EL (cell line): ENCODE measurements around the gene PCDH9.

Source experiments
- DNase-seq: peaks from one replicate; pipeline ENCODE4 v3.0.0-alpha.2; 2016

Gene PCDH9

GRCh38 chr13:67015976-67016600 lies 214.0 kb downstream of the PCDH9 start:
- no peak for DNase-seq

- DNase-seq, result no peak
Measured at GRCh38 chr13:67014399-67014798, 215.7 kb downstream of the PCDH9 start.

- no peak for DNase-seq
Measured at GRCh38 chr13:67013709-67014108, 216.4 kb downstream of the PCDH9 start.

GRCh38 chr13:67008075-67008668 lies 222.0 kb downstream of the PCDH9 start:
- DNase-seq, result no peak

- DNase-seq, result no peak
Measured at GRCh38 chr13:67004511-67004910, 225.6 kb downstream of the PCDH9 start.

DNA sequence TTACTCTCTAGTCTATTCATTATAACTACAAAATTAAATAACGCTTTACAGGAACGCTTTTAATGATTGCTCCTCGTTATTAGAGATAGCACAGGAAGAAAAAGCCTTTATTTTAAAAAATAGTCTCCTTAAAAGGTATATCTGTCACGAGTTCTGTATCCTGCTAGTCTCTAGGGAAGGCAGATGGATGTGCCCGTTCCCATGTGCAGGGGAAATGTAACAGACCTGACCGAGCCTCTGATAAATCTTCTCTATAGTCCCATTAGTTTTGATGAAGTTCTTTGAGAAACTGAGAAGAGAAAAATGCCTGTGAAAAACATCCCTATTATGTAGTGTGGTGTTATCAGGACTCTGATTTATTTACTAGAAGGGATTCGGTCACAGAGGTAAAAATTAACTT lies 226.4 kb downstream of the PCDH9 start:
- DNase-seq, result no peak

DNA sequence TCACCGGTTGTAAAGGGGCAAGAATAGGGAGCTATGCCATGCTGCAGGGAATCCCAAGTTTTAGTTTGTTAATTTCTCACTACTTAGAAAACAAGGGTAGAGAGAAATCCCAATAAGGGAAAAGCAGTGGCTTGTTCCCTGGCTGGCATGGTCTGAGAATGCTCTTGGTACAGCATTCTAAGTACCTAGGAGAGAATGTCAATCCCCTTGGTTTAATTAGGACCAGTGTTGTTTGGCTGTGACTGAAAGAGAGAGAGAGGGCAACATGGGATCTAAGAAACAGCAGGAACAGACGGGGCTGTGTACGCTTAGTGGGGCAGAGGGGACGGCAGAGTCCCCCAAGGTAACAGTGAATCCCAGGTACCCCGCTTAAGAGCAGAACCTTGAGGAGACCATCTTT lies 228.8 kb downstream of the PCDH9 start:
- DNase-seq, result no peak

- DNase-seq, result no peak
Measured at GRCh38 chr13:66996503-66996902, 233.6 kb downstream of the PCDH9 start.

DNA sequence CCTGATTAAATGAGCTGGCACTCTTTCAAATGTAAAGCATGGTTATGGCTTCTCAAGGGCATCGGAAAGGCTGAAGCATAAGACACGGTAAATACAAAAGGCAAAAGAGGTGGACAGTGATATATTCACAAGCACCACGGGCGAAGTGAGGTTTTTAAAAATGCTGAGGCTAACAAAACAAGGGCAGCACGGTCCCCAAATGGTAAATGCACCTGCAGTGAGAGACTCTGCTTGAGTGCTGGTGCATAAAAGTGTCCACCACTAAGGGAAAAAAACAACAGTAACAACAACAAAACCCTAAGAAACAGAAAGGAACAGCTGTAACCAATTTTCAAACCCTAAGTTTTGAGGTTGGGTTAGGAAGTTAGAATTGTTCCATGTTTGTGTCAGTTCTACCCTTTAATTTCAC lies 234.9 kb downstream of the PCDH9 start:
- DNase-seq, result no peak

DNA sequence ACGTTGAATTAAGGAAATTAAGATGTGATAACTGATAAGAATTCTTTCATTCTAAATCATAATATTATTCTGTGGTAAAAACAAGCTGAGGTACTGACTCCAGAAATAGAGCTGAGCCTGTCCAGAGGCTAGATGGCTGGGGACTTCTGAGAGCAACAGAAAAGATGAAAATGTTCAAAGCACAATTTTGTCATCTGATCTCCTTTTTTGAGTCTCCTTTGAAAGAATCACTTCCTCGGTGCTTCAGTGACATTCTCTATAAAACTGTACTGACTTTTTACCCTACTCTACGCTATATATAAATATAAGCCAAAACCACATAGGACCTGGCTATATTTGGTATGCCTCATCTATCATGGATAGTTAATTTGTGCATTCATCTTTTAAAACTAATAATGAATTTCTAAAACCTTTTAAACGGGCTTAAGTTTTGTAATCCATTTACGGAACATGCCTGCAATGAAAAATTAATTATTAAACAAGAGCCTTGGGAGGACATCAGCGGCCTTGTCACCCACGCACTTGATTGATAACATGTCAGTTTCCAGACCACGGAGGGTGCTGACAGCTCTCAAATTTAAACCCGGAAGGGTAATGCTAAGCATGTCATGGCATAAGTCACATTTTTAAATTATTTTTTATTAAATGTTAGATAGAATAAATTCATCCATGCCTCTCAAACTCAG lies 235.5 kb downstream of the PCDH9 start:
- no peak for DNase-seq

- DNase-seq, result peak; percentile 2
Measured at GRCh38 chr13:66994097-66994496, 236.0 kb downstream of the PCDH9 start.

GRCh38 chr13:66992719-66993118 lies 237.4 kb downstream of the PCDH9 start:
- DNase-seq, result no peak

DNA sequence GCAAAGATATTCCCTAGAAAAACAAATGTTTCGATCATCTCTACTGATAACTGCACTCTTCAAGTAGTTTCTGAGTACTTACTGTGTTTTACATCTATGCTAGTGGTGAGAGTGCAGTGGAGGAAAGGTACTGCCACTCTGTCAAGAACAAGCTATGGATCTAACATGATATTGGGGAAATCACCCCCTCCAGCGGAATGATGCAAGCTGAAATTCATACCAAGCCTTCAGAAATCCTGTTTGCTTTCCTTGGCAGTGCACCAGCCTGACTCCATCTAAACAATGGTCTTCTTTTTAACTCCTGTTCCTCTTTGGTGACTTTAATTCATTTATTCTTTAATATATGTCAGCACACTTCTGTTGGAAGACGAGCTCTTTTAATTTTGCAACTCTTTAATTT lies 238.0 kb downstream of the PCDH9 start:
- peak; percentile 19 for DNase-seq

DNA sequence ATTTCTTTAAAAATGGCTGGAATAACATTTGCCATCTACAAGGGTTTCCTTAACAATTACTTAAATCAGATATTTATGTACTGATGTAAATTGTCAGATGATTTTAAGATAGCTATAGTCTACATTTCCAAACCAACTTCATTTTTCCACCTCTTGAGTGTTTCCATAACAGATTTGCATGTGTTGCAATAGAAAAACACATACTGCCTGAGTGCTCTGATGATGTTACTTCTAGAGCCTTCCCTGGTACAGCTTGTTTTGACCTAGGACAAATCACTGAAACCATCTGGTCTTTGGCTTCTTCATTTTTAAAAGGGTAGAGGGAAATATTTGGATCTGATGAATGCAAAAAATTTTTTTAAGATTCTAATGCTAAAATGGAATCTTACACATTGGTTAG lies 245.9 kb downstream of the PCDH9 start:
- no peak for DNase-seq

GRCh38 chr13:66981912-66982311 lies 248.2 kb downstream of the PCDH9 start:
- no peak for DNase-seq

DNA sequence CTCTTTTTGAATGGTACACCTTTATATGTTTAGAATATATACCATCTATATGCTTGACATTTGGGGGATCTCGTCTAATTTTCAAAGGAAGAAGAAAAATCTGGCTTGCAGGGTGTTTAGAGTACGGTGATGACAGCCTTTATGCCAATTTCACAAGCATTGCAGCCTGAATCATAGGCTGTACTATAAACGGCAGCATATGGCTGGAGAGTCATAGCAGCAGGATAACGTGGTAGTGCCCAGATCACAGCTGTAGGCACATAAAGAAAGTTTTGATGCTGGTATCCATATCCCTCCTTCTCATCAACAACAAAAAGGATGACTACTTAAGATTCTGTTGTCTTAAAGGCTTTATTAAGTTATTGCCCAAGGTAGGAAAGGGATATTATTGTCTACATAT lies 253.0 kb downstream of the PCDH9 start:
- no peak for DNase-seq

DNA sequence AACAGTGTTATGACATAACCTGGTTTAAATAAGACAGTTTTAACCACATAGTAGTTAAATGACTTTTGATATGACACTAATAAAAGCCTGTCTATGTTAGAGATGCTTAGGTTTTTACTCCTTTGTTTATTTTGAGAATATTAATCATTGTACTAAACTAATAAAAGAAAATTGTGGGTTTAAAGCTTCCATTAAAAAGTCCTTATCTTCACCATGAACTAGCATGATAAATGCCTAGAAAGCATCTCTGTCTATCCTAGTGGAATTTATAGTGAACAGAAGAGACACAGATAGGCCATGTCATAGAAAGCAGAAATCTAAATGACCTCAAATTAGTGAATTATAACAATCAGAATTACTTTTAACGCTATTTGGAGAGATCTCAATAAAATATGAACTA lies 255.2 kb downstream of the PCDH9 start:
- no peak for DNase-seq

GRCh38 chr13:66974174-66974573 lies 256.0 kb downstream of the PCDH9 start:
- no peak for DNase-seq

DNA sequence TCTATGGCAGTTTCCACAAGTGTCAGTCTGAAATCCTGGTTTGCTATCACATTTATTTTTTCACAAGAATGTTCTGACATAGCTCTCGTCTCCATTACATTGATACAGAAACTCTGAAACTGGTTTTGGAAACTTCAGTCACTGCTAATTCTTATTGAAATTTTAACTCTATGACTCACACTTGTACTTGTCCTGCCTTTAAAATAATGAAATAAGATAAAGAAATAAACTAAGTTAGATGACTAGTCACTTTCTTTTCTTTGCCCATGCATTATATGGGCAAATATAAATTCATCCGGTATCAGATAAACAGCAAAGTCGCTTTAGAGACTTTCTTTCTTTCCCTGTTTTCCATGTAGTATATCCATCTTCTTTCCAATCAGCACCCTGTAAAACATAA lies 257.5 kb downstream of the PCDH9 start:
- DNase-seq, result no peak

DNA sequence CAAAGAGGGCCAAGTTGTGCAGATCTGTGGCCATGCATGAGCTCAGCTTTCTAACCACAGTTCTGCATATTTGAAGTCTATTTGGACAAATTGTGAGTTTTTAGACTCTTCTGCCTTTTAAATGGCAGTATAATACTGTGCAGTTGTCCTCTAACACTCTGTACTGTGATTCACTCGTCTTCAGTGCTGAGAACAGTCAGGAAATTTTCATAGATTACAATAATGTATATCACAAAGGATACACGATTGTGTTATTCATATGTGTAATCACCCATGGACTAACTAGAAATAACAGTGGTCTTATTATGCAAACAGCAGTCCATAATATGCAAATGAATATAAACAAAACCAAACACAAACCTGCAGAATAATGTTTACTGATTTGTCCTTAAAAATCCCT lies 259.1 kb downstream of the PCDH9 start:
- no peak for DNase-seq

DNA sequence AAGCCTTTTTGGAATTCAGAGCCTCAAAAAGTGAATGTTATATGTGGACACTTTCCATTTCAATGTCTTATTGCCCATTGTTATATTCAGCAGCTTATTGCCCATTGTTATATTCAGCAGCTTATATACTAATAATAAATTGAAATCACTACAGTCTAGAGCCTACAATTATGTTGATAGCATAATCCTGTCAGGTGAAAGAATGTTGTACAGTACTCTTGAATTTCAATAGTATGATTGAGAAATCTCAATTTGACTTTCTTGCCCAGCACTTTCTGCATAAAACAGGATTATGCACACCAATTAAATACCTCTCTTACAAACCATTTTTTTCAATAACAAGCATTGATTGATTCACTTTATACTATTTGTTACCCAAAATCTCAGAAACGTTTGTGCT lies 260.8 kb downstream of the PCDH9 start:
- no peak for DNase-seq

GRCh38 chr13:66967811-66968597 lies 262.1 kb downstream of the PCDH9 start:
- peak; percentile 27 for DNase-seq

- no peak for DNase-seq
Measured at GRCh38 chr13:66965181-66965580, 265.0 kb downstream of the PCDH9 start.

DNA sequence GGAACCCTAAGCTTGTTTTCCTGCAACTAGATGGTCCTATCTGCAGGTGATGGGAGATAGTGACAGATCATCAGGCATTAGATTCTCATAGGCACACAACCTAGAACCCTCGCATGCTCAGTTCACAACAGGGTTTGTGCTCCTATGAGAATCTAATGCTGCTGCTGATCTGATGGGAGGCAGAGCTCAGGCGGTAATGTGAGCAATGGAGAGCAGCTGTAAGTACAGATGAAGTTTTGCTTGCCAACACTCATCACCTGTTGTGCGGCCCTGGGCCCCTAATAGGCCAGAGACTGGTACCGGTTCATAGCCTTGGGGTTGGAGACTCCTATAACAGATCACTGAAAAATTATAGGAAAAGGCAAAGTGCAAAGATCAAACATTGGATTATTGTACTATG lies 267.2 kb downstream of the PCDH9 start:
- no peak for DNase-seq
